Memory B cell (primary cell): Measurements from ENCODE around the gene ZBTB42.
"Not testable (repeated sequence)": the region's sequence is repeated elsewhere in the genome, so short reads cannot be mapped to it uniquely, and the experiment has no call there.

ENCODE experiments used
- ATAC-seq: fragments of 150-1000 bp; cut with Tn5 transposase; 2 replicates; pipeline ENCODE4 v1.10.0; 2021; ENCODE audit warnings: low read depth, mild to moderate bottlenecking, moderate library complexity
- DNase-seq, 2 donors: peaks; one replicate each; pipeline ENCODE4 v3.0.0; 2022; ENCODE audit warnings: low spot score in 2 of 2
- H3K27ac Mint-ChIP-seq: one replicate; pipeline ENCODE4 v1.8.0; 2022; ENCODE audit warnings: mild to moderate bottlenecking, moderate library complexity, mixed read lengths
- H3K27me3 Mint-ChIP-seq: one replicate; pipeline ENCODE4 v1.8.0; 2022; ENCODE audit warnings: mixed read lengths
- H3K36me3 Mint-ChIP-seq: one replicate; pipeline ENCODE4 v1.8.0; 2022; ENCODE audit warnings: mild to moderate bottlenecking, mixed read lengths
- H3K4me1 Mint-ChIP-seq: one replicate; pipeline ENCODE4 v1.8.0; 2022; ENCODE audit warnings: mixed read lengths
- H3K4me3 Mint-ChIP-seq: one replicate; pipeline ENCODE4 v1.8.0; 2022; ENCODE audit warnings: mild to moderate bottlenecking, moderate library complexity, mixed read lengths
- H3K9me3 Mint-ChIP-seq: one replicate; pipeline ENCODE4 v1.8.0; 2022; ENCODE audit warnings: mixed read lengths

Gene ZBTB42

DNA sequence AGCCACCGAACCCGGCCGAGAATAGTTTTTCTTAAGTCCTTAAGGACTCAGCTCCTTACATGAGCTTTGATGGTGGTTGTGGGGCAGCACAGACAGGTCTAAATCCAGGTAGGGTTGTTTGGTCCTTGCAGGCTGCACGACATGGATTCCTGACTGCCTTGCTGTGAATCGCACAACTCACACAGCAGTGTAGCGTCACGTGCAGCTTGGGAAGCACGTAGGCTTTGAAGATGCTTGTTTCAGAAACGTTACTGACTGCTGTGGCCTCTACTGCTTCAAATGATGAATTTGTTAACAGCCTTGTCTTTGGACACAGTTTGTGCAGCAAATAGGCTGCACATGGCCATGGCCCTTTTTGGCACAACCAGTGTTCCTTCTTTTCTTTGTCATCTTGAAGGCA lies 29.9 kb downstream of the ZBTB42 start:
- Mint-ChIP-seq H3K4me1 (peaks cover 8% of the 10 kb centered on the region), H3K4me3 (no peak overlapping the region), H3K27ac (no peak overlapping the region), H3K9me3 (no peaks in the 10 kb centered on the region), H3K36me3 (no peaks in the 10 kb centered on the region), H3K27me3 (peaks cover 5% of the 10 kb centered on the region)
- DNase-seq (no peak), ATAC-seq (no peak)

DNA sequence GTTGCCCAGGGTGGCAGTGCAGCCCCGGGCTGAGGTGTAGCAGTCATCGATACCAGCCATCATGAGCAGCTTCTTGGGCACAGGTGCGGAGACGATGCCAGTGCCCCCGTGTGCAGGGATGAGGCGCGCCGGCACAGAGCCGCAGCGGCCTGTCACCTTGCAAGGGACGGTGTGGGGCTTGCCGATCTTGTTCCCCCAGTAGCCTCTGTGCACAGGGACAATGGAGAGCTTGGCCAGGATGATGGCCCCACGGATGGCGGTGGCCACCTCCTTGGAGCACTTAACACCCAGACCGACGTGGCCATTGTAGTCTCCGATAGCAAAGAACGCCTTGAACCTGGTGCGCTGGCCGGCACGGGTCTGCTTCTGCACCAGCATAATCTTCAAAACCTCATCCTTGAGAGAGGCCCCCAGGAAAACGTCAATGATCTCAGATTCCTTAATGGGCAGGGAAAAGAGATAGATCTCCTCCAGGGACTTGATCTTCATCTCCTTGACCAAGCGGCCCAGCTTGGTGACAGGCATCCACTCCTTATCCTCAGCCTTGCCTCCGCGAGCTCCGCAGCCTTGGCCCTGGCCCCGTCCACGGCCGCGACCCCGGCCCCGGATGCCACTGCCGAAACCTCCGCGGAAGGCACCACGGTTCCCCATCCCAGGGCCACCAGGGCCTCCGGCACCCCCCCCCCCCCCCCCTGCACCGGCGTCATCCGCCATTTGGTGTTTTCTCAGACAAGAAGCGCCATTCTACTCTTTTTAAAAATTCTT lies 35.5 kb downstream of the ZBTB42 start:
- H3K27ac Mint-ChIP-seq, H3K4me3 Mint-ChIP-seq, H3K9me3 Mint-ChIP-seq, H3K4me1 Mint-ChIP-seq, ATAC-seq, H3K27me3 Mint-ChIP-seq, DNase-seq, H3K36me3 Mint-ChIP-seq: not testable (repeated sequence)

DNA sequence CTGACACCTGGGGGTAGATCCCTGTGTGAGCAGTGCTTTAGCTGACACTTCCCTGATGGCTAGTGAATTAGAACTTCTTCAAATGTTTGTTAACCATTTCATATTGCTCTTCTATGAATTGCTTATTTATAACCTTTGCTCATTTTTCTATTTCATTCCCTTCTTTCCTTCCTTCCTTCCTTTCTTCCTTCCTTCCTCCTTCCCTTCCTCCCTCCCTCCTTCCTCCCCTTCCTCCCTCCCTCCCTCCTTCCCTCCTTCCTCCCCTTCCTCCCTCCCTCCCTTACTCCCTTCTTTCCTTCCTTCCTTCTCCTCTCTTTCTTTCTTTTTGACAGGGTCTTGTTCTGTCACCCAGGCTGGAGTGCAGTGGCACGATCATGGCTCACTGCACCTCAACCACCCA lies 40.8 kb downstream of the ZBTB42 start:
- H3K4me3 Mint-ChIP-seq = no peak overlapping the region
- H3K36me3 Mint-ChIP-seq = no peaks in the 10 kb centered on the region
- H3K27me3 Mint-ChIP-seq = peaks cover 20% of the 10 kb centered on the region
- H3K4me1 Mint-ChIP-seq = peaks cover 4% of the 10 kb centered on the region
- peaks cover 2% of the 10 kb centered on the region for H3K9me3 Mint-ChIP-seq
- DNase-seq (no peak), ATAC-seq (no peak)
- no peak overlapping the region for H3K27ac Mint-ChIP-seq

DNA sequence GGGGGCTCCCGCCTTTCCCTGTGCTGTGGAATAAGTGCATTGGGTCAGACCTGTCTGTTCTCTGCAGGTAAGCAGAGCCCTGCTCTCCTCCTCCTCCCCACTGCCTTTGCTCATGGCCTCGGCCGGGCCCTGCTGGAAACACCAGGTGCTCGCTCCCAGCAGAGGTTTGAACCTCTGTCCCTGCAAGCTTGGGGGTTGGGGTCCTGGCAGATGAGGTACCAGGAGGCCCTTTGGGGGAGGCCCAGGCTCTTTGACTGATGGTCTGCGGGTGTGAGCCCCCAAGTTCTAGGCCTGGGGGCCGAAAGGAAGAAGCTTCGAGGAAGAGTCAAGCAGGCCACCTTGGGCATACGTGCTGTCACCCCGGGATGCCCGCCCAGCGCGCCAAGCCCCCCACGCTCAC lies 42.1 kb downstream of the ZBTB42 start:
- Mint-ChIP-seq H3K4me1 (peaks cover 4% of the 10 kb centered on the region), H3K27me3 (peaks cover 22% of the 10 kb centered on the region), H3K36me3 (no peaks in the 10 kb centered on the region), H3K4me3 (no peak overlapping the region), H3K9me3 (peaks cover 3% of the 10 kb centered on the region), H3K27ac (no peak overlapping the region)
- ATAC-seq (no peak), DNase-seq (no peak)

DNA sequence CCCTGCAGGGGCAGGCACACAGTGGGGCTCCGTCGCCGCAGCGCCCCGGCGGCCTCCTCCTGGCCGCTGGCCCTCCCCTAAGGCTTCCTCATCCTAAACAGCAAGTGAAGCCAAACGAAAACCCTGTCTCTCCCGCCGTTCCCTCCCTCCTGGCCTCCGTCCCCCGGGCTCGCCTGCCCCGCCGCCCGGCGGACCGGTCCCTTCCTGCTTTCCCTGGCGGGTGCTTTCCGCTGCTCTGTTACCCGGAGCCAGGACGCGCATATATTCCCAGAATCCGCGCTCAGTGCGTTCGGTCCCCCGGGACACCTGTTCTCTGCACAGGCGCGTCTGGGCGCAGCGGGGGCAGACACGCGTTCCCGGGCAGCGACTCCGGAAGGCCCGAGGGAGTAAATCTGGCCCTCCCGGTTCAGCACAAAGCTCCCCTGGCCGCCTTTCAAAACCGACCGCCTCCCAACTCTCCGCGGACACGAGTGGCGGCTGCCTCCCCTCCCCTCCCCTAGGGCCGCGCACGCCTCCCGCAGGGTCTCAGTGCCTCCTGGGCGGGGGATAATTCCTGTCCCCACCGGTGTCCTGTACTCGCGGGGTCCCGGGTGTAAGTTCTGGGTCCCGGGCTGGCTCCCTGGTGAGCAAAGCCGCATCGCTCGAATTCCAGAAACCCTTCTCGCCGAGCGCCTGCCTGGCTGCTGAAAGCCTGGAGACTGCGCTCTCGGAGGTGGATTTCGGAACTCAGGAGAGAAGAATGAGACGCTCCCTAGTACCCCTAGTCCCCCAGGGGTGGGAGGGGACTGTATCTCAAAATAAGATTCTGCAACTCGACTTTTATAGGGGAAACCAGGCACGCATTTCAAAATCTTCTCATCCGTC lies 42.8 kb downstream of the ZBTB42 start:
- Mint-ChIP-seq H3K4me3 (peak overlapping the region; percentile 27), H3K4me1 (peaks cover 4% of the 10 kb centered on the region), H3K36me3 (no peaks in the 10 kb centered on the region), H3K9me3 (peaks cover 1% of the 10 kb centered on the region), H3K27ac (no peak overlapping the region), H3K27me3 (peaks cover 24% of the 10 kb centered on the region)
- ATAC-seq (no peak), DNase-seq (no peak)

DNA sequence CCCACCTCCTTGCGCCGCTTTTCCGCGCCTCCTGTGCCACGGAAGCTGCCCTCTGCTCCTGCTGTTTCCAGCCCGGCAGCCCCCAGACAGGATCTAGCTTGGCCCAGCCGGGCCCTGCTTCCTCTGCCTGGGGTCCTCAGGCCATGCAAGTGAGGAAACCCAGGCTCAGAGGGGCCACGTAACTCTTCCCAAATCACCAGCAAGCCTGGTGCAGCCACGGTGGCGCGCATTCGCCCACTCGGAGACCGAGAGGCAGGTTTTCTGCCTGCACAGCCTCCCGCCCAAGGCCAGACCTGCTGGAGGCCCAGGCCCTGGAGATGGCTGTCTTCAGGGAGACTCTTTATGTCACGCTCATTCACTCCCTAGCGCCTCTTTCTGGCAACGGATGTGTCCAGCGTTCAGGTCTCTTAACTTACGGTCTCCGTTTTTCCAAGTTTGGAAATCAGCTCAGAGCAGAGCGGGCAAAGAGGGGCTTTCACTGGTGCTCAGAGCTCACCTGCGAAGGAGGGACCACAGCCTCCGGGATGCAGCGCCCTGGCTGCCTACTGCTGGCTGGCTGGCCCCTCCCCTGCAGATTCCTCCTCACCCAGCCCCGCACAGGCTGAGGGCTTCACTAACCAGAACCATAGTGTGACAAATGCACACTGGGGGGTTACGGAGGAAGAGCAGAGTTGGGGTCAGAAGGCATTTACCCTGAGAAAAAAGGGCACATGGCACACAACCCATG lies 43.6 kb downstream of the ZBTB42 start:
- H3K27me3 Mint-ChIP-seq = peaks cover 24% of the 10 kb centered on the region
- H3K4me3 Mint-ChIP-seq = peak overlapping the region; percentile 44

DNA sequence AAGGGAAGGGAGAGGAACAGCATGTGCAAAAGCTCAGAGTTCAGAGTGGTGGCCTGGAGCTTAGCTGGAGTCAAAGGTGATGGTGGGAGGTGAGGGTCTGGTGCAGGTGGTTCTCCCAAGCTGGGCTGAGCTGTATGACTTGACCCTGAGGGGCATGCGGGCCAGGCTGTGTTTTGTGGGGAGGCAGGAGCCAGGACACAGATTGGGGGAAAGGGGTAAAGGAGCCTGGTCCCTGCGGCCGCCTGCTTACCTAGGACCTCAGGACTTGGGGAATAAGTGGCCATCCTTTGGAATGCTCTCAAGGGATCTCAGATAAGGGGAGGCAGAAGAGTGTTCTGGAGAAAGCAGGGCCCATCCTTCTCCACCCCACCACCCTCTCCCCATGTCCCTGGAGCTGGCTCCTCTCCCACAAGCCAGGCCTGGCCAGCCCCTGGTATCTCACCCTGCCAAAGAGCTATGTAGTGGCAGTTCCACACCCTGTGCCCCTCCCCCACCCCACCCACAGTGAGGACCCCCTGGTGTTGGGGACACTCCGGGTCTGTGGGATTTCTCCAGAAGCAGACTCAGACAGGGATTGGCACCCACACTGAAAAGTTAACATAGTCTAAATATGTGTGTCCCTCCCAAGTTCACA lies 44.2 kb downstream of the ZBTB42 start:
- H3K36me3 Mint-ChIP-seq = no peaks in the 10 kb centered on the region
- peaks cover 24% of the 10 kb centered on the region for H3K27me3 Mint-ChIP-seq
- no peak overlapping the region for H3K4me3 Mint-ChIP-seq
- no peak overlapping the region for H3K27ac Mint-ChIP-seq
- H3K9me3 Mint-ChIP-seq = peaks cover 1% of the 10 kb centered on the region
- H3K4me1 Mint-ChIP-seq = peaks cover 4% of the 10 kb centered on the region
- ATAC-seq (no peak), DNase-seq (no peak)

More for the DNA sequence above, 43.6 kb downstream of the ZBTB42 start:
- Mint-ChIP-seq H3K9me3 (peaks cover 1% of the 10 kb centered on the region), H3K27ac (no peak overlapping the region), H3K4me1 (peaks cover 4% of the 10 kb centered on the region), H3K36me3 (no peaks in the 10 kb centered on the region)
- no peak for DNase-seq
- ATAC-seq = no peak

DNA sequence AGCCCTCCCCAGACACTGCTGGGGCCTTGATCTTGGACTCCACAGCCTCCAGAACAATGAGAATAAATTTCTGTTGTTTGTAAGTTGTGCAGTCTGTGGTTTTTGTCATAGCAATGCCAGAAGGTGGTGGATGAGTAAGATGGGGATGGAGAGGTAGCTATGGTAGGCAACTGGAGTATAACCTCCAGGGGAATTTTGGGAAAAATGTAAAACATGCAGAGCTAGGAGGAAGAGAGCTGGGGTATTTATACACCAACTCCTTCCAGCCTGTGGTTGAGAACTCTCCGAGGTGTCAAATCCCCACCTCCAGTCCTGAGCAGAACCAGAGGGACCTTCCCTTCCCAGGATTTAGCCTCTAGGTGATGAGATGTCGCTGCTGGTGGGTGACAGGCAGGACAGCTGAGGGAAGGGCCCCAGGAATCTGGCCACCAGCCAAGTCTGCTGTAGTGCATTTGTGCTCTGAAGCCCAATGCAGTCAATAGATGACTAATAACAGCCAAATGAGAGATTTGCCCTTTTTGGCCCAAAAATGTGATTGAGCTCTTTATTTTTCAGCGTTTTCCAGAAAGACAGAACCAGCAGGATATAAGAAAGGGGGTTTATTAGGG lies 45.0 kb downstream of the ZBTB42 start:
- Mint-ChIP-seq H3K27ac (no peak overlapping the region), H3K4me1 (peaks cover 4% of the 10 kb centered on the region), H3K27me3 (peaks cover 24% of the 10 kb centered on the region), H3K4me3 (no peak overlapping the region), H3K9me3 (peaks cover 1% of the 10 kb centered on the region), H3K36me3 (no peaks in the 10 kb centered on the region)
- ATAC-seq (no peak), DNase-seq (no peak)

DNA sequence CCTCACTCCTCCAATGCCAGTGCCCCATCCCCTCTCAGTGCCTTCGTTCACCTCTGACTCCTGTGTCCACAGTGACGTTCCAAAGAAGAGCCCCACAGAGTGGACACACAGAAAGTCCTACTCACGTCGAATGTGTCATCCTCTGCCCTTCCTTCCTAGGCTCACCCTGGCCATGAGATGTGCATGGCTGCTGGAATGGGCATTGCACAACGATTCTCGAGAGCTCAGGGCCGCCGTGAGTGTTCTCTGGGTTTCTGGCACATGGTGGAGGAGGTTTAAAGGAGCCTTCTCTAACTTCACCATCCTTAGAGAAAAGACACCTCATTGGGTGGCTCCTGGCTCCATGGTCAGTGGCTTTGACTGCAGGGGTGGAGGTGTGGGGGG lies 51.4 kb downstream of the ZBTB42 start:
- DNase-seq = no peak
- no peak overlapping the region for H3K27ac Mint-ChIP-seq
- no peak overlapping the region for H3K4me3 Mint-ChIP-seq
- no peaks in the 10 kb centered on the region for H3K4me1 Mint-ChIP-seq
- ATAC-seq = no peak
- H3K27me3 Mint-ChIP-seq = peaks cover 13% of the 10 kb centered on the region
- H3K9me3 Mint-ChIP-seq = no peaks in the 10 kb centered on the region
- H3K36me3 Mint-ChIP-seq = no peaks in the 10 kb centered on the region
